ENCODE data around the gene CABLES1.

GRCh38 chr18:23188068-23188760, 52.9 kb downstream of the CABLES1 start:
- no peak for TF ChIP-seq POLR2A (IDR thresholded peaks at IDR 0.05; ENCODE audit: control extremely low read depth in 1 of 2, low read depth in 2 of 2, low read length in 2 of 2)
- no peak for TF ChIP-seq SP2 (IDR thresholded peaks at IDR 0.05; ENCODE audit: low read length)
- no peak for TF ChIP-seq MAFK (IDR thresholded peaks at IDR 0.05; ENCODE audit: low read depth, low read length)
- no peak for TF ChIP-seq ZNF274 (IDR thresholded peaks at IDR 0.05; ENCODE audit: borderline replicate concordance, extremely low read depth, low read length)
- no peak for TF ChIP-seq EGR1 (IDR thresholded peaks at IDR 0.05; ENCODE audit: borderline replicate concordance, low read depth, low read length)
- TF ChIP-seq CTCF (IDR thresholded peaks at IDR 0.05; ENCODE audit: control extremely low read depth in 1 of 3, insufficient read depth in 1 of 3, low read depth in 1 of 3, low read length in 3 of 3) = no peak
- no peak for TF ChIP-seq POLR2AphosphoS5 (IDR thresholded peaks at IDR 0.05; ENCODE audit: low read depth, low read length)
- TF ChIP-seq EZH2 (IDR thresholded peaks at IDR 0.05; ENCODE audit: low read depth, low read length, severe bottlenecking) = no peak
- no peak for TF ChIP-seq USF2 (IDR thresholded peaks at IDR 0.05; ENCODE audit: low read length)
- no peak for TF ChIP-seq RBBP5 (IDR thresholded peaks at IDR 0.05; ENCODE audit: borderline replicate concordance, low read depth, low read length)
